ENCODE results near the gene PDZD8.
"Not testable (repeated sequence)": the region's sequence is repeated elsewhere in the genome, so short reads cannot be mapped to it uniquely, and the experiment has no call there.

Gene PDZD8

DNA sequence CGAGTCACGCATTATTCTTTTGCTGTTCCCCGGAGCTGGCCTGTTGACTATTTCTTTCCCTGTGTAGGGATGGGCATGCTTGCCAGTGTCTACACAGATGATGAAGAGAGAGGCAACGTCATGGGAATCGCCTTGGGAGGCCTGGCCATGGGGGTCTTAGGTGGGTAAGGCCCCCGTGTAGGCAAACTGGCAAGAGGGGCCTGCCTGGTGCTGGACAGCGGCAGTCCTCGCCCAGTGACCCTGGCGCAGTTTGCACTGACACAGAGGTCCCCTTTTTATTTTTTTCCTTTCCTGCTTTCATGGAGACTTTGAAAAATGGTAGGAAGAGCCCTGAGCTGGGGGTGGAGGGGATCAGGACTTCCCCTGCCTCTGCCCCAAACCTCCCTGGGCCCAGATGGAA is 120.9 kb downstream of the PDZD8 start:
- no peak for DNase-seq

DNA sequence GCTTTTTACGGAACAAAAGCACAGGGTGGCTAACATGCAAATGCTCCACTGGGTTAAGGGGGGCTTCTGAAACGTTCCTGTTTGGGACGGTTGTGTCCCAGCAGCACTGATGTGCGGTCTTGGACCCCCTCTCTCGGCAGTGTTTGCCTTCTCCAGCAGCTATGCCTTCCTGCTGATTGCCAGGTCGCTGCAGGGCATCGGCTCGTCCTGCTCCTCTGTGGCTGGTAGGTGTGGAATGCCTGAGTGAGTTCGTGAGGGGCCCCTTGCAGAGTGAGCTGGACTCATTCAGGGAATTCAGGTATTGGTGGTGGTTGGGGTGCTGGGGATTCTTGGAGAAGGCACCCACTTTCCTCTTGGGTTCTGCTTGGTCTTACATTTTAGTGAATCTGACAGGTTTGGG is 121.3 kb downstream of the PDZD8 start:
- DNase-seq: no peak

DNA sequence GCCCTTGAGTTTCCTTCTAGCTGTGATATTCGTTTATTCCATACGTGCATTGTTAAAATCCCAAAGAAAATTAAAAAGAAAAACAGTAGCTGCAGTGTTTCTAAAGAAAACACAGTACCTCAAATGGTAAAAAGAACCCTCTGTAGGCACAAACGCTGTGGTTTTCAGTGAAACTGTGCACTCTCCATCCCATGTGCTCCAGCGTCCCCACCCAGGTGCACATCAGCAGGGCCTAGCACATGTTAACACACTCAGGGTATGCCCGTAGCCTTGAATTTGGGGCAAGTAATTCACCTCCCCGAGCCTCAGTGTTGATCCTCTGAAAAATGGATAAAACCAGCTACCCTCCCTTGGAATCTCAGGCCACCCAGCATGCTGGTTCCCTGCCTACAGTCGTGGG is 124.8 kb downstream of the PDZD8 start:
- DNase-seq: no peak

DNA sequence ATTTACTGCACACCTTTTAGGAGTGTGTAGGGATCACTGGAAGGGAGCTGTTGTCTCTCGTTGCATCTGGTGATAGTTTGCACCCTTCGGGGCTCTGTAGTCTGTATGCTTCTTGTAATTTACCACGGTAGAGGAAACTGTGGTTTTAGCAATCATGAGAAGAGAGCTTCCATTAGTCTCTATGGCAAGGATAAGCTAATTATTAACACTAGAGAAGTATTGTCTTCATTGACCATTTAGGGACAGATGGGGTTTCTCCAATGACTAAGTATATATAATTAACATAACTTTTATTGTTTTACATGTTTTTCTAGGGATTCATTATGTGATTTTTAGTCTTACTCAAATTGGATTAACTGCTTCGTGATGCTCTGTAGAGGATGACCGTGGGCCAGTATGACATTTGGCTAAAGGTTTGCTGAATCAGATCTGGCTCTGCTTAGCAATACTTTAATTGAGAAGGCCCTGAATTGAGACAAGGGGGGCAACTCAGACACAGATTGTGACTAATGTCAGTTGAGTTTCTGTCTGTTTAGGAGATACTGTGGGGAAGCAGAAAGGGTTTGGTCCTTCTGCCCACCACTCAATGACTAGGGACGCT is 125.6 kb downstream of the PDZD8 start:
- no peak for DNase-seq

DNA sequence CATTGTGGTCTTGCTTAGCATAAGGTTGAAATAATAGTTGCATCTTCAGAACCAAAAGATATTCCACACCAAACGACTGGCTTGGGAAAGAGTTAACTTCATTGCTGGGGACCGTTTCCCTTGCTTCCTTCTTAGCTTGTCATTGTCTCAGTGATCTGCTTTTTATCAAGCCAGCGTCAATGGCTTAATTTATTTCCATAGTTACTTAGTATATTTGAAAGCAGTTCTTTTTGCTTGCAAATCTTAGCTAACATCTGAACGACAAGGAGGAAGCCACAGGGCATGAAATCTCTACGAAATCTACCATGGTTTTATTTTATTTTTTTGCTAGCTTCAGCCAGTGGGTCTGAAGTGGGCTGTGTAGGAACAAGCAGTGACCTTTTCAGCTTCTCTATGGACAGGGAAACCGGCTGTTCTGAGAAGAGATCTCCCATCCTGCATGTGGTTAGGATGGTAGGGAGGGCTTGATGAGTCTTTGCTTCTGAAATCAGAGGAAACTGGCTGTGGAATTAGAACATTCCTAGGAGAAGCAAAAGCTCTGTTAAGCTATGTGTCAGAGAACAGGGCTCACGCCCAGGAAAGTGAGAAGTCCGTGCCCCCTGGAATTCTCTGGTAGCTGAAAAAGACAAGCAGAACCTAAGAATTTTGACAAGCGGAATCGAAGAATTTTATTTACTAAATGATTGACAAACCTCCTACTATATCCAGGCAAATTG is 126.3 kb downstream of the PDZD8 start:
- no peak for DNase-seq

DNA sequence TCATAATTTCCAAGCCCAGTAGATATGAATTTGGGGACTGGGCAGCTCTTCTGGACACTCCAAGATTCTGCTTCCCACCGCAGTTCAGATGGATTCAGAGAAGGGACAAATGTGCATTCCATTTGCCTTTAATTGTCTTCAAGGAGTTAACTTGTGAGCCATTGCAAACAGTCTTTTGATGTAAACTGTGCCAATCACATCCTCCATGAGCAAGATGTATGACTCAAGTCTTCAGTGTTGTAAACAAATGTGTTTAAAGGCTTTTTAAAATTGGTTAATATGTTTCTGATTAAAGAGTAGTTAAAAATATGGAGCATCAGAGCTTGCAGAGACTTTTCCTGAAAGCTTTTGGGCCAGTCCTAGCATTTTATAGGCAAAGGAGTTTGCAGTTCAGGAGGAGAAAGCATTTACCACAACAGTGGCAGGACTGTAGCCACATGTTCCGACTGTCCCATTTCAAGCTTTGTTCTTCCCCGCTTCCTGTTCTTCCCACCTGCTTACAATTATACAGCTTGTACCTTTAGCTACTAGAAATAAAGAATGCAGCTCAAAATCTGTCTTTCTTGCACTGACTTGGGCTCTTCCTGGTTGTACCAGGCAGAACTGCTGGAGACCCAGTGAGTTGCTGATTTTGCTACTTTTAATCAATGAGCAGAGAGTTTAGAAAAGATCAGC is 128.1 kb downstream of the PDZD8 start:
- DNase-seq: no peak

DNA sequence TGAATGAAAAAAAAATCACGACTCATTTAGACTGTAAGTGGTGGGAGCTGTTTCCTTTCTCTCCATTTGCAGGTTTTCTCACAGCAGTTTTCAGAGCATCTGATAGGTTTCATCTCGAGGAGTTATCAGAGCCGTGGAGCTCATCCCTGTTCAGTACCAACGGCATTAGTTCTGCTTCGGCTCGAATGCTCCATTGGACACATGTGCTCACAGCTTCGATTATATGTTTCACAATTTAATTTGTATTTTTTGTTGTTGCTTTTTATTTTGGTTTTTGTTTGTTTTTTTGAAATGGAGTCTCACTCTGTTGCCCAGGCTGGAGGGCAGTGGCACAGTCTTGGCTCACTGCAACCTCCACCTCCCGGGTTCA is 132.8 kb downstream of the PDZD8 start:
- no peak for DNase-seq

DNA sequence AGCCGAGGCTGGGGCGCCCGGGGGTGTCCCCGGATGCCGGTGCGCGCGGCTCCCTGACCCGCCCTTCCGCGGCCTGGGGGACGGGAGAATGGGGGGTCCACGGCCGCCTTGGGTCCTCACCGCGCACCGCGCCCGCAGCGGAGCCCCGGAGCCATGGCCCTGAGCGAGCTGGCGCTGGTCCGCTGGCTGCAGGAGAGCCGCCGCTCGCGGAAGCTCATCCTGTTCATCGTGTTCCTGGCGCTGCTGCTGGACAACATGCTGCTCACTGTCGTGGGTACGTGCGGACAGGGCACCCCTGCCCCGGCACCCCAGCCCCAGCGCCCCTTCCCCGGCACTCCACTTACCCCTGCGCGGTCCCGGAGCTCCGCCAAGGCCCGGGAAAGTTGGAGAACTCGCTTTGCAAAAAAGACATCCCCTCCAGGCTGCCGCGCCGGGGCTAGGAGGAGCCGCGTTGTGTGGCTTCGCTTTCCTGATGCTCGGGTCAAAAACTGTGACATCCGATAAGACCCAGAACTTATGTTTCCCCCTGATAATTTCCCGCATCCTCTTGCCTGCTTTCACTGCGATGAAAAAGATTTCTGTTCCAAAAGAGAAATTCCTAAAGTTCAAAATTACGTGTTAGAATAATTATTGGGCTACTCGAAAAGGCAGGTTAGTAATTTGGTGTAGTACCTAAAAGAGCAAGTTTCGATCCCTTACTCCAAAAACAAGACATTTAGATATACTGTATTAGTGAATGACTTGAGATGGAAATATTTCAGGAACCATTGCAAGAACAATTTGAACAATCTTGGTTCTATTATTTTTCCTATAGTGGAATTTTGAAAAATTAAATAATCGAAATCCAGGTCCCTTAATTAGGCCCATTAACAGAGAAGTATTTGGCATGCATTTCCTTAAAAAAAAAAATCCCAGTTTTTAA is 133.4 kb downstream of the PDZD8 start:
- DNase-seq: peak; percentile 56

DNA sequence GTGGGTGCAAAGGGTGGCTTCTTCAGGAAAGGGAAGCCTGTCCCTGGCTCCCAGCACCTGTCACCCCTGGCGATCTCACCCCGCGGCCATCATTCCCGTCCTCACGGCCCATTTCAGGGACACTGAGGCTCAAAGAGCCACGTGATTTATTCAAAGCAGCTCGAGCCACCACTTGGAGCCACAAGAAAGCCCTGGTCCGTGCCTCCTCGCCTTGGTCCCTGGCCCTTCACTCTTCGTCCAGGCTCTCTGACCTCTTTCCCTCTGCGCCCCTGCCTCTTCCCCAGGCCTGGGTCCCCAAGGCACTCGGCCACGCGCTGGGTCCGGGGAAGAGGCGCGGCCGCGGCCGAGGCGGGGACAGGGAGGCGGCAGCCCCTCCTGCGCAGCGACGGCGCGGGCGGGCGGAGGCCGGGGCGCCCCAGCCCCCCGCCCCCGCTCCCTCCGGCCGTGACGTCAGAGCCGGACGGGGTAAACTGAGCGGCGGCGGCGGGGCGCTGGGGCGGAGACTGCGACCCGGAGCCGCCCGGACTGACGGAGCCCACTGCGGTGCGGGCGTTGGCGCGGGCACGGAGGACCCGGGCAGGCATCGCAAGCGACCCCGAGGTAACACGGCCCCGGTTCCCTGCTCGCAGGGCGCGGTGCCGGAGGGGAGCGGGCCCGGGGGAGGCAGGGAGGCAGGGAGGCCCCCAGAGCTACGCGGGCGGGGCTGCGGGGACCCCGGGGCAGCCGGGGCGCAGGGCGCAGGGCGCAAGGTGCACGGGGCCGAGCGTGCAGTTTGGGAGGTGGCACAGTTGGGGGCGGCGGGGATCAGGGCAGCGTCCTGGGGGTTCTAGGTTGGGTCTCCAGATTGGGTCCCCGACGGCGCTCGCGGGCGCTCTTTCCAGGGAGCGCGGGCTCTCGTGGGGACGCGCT is 134.4 kb downstream of the PDZD8 start, which contains the start of gene SLC18A2:
Gene SLC18A2 (plus strand): TSS at position 494 of the 909 bp plus-strand sequence. CDS start 580 bp downstream, outside the sequence.
- no peak for DNase-seq

DNA sequence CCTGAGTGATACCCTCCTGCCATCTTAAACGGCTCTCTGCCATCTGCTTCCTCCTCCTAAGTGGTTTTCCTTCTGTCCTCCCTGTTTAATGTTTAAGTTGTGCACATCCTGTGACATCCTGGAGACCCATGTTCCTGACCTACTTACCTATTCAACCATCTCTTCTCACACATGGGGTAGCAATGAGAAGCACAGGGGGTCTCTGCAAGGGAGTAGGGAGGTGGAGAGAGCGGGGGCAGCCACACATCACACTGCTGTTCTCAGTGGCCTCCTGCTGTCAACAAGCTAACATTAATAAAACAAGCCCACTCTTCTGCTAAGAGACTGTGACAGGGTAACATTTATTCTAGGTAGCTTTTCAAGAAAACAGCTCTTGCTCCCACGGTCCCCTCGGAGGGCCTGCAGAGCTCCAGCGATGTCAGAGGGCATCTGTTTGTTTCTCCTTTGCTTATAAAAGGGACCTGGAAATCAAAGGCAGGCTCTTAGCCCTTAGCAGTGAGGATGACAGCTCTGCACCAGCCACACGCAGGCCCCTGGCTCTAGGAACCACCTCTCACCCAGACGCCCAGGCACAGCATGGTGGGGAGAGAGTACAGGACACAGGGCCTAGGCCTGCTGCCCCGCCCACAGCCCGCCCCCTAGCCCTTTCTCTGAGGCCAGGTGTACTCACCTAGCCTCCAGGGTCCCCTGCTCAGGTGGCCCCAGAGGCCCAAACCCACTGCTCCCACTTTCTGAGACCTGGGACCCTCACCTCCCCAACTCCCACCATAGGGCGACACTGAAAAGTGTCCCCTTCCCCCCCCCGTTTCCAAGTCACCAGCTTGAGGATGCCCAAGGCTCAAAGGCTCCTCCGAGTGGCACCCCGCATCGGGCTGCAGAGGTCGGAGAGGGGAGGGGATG is 135.3 kb downstream of the PDZD8 start:
- peak; percentile 37 for DNase-seq

DNA sequence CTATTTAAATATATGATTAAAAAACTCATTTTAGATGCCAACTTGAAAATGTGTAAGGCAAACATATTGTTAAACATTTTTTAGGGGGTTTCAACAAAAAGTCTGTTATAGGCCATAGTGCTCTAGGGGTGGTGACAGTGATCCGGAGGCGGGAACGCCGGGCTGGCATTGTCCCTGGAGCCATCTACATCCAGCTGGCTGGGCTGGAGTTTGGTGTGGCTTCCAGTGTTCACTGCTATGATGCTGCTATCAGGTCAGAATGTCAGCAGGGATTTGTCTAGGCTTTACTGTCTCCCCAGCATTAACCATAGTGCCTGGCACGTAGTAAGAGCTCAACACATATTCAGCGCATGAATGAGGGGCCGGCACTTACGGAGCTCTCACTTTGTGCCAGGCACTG is 136.2 kb downstream of the PDZD8 start:
- no peak for DNase-seq

DNA sequence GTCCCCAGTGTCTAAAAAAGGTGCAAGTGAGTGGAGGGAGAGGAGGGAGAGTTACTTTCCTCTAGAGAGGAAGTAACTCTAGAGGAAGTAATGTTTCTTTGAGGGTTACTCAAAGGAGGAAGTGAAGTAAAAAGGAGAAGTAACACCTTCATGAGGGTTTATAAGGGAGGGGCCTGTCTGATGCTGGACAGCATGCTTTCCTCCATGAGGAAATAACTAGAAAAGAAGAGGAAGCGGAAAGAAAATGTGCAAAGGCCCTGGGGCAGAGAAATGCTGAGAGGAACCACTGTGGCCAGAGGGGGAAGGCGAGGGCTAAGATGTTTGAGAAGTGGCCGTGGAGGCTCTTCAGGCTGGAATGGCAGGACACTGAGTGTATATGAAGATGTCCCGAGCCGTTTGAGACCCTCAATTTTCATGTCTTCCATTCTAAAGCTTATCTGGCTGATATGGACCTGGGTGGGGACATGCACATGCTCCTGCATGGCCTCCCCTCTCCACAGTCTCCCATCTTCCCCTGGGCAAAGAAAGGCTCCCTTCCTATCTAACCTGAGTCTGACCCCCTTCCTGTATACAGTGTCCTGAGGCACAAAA is 137.7 kb downstream of the PDZD8 start:
- no peak for DNase-seq

DNA sequence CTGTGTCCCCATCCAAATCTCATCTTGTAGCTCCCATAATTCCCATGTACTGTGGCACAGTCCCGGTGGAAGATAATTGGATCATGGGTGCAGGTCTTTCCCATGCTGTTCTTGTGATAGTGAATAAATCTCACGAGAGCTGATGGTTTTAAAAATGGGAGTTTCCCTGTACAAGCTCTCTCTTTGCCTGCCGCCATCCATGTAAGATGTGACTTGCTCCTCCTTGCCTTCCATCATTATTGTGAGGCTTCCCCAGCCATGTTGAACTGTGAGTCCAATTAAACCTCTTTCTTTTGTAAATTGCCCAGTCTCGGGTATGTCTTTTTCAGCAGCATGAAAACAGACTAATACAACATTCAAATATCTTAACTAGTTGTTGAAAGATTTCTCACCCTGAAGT is 145.1 kb downstream of the PDZD8 start:
- DNase-seq: not testable (repeated sequence)

DNA sequence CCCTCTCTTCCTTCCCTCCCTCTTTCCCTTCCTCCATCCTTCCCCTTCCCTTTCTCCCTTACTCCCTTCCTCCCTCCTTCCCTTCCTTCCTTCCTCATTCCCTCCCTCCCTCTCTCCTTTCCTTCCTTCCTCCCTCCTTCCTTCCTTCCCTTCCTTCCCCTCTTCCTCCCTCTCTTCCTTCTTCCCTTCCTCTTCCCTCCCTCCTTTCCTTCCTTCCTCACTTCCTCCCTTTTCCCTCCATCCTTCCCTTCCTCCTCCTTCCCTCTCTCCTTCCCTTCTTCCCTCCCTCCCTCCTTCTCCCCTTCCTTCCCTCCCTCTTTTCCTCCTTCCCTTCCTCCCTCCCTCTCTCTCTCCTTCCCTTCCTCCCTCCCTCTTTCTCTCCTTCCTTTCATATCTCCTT is 147.0 kb downstream of the PDZD8 start:
- DNase-seq: no peak
